ENCODE measurements around the gene MSRB2. TPM values are rescaled to one million over a fixed set of nuclear protein-coding genes. Genes with fewer than 3 reads are reported as not detected.

The MSRB2 gene
- total RNA-seq, 2 donors from 2014 or later = 29.2 to 43.2 TPM

DNA sequence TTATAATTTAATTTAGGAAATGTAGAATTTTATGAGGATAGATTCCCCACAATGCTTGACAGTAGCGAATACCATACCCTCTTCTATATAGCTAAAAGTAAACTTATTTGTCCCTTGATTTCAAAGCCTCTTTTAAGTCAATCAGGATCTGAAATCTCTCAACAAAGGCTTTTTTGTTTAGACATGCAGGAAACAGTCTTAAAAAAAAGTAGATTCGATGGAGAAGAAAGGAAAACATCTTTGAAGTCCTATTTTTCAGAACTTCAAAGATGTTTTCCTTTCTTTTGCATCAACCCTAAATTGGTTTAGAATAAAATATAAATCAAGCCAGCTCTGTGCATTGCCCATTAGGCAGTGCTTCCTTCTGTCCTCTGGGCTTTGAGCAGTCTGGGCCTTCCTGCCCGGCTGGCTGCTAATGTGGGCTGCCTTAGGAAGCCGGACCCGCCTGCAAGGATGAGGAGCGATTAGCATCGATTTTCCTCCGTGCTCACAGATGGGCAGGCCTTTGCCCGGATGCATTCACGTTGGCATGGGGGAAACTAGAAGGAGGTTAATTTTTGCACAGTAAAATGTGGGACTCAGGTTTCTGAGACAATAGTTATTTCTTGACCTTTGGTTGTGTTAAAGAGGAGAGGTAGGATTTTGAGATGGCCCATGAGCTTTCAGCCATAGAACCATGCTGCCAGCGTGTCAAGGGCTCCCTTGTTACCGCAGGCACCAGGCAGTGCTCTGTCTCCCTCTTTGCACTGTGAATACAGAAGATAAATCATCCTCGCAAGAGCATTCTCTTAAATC is 15.5 kb downstream of the MSRB2 start:
- no peaks in the 10 kb centered on the region for H3K4me1 ChIP-seq
- intact Hi-C loops (cut with DNase I) = no loop called here
- H3K9me3 ChIP-seq = no peaks in the 10 kb centered on the region
- TF ChIP-seq, protein P1, sequence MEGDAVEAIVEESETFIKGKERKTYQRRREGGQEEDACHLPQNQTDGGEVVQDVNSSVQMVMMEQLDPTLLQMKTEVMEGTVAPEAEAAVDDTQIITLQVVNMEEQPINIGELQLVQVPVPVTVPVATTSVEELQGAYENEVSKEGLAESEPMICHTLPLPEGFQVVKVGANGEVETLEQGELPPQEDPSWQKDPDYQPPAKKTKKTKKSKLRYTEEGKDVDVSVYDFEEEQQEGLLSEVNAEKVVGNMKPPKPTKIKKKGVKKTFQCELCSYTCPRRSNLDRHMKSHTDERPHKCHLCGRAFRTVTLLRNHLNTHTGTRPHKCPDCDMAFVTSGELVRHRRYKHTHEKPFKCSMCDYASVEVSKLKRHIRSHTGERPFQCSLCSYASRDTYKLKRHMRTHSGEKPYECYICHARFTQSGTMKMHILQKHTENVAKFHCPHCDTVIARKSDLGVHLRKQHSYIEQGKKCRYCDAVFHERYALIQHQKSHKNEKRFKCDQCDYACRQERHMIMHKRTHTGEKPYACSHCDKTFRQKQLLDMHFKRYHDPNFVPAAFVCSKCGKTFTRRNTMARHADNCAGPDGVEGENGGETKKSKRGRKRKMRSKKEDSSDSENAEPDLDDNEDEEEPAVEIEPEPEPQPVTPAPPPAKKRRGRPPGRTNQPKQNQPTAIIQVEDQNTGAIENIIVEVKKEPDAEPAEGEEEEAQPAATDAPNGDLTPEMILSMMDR (IDR thresholded peaks at IDR 0.05) = no peak
- no peaks in the 10 kb centered on the region for H3K27me3 ChIP-seq
- H3K36me3 ChIP-seq = no peaks in the 10 kb centered on the region
- H3K27ac ChIP-seq = no peak overlapping the region
- DNase-seq = no peak
- no peak overlapping the region for H3K4me3 ChIP-seq
- no peak overlapping the region for H3K9ac ChIP-seq (ENCODE audit: low read depth in 2 of 2, low read length in 2 of 2)

DNA sequence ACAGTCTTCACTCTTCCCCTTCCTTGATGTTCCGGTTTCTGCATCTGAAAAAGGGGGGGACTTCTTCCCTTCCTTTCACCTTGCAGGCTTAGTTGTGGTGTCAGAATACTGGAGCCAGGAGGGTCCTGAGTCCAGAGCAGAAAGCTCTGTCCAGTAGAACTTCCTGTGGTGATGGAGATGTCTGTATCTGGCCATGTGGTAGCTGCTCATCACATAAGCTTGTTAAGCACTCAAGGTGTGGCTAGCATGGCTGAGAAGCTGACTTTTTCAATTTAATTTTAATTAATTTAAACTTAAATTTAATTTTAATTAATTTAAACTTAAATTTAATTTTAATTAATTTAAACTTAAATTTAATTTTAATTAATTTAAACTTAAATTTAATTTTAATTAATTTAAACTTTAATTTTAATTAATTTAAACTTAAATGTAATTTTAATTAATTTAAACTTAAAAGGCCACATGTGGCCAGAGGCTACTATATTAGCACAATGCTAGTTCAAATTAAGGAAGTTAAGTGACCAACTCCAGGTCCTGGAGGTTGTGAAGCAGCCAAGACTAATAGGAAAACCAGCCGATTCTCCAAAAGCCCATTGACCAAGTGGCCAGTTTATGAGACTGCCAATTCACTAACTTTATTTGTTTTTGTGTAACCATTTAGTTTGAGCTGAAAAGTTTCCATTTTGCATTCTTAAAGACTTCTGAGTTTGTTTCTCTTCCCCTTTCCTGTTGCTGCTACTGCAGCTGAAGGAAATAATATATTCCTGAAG is 16.3 kb downstream of the MSRB2 start:
- no peaks in the 10 kb centered on the region for H3K9me3 ChIP-seq
- intact Hi-C loops (cut with DNase I) = no loop called here
- DNase-seq = no peak
- TF ChIP-seq, protein P1 (IDR thresholded peaks at IDR 0.05) = no peak
- no peak overlapping the region for H3K4me3 ChIP-seq
- no peaks in the 10 kb centered on the region for H3K36me3 ChIP-seq
- H3K4me1 ChIP-seq = no peaks in the 10 kb centered on the region
- H3K27me3 ChIP-seq = no peaks in the 10 kb centered on the region
- H3K27ac ChIP-seq = no peak overlapping the region
- no peak overlapping the region for H3K9ac ChIP-seq (ENCODE audit: low read depth in 2 of 2, low read length in 2 of 2)

DNA sequence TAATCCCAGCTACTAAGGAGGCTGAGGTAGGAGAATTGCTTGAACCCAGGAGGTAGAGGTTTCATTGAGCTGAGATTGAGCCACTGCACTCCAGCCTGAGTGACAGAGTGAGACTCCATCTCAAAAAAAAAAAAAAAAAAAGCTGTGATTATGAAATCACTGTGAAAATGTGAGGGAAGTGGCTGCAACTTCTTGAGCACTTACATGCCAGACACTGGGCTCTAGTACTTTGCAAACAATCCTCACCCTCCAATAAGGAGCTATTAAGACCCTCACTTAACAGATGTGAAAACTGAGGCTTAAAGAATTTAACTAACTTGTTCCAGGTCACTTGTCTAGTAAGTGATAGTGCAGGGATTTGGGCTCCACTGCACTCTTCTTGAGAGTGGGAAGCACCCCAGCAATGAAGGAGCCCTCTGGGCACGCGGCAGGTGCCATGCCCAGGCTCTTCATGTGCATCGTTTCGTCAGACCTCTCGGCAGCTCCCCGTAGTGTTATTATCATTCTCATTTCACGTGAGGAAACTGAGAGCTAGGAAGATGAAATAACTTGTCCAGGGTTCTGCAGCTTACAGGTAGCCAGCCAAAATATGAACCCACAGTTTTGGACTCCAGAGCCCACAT is 19.0 kb downstream of the MSRB2 start:
- H3K27ac ChIP-seq = no peak overlapping the region
- no peaks in the 10 kb centered on the region for H3K27me3 ChIP-seq
- H3K9ac ChIP-seq (ENCODE audit: low read depth in 2 of 2, low read length in 2 of 2) = no peak overlapping the region
- H3K36me3 ChIP-seq = no peaks in the 10 kb centered on the region
- H3K4me3 ChIP-seq = no peak overlapping the region
- H3K9me3 ChIP-seq = no peaks in the 10 kb centered on the region
- H3K4me1 ChIP-seq = no peaks in the 10 kb centered on the region
- intact Hi-C loops (cut with DNase I) = no loop called here
- no peak for DNase-seq
- TF ChIP-seq, protein P1 (IDR thresholded peaks at IDR 0.05) = no peak

DNA sequence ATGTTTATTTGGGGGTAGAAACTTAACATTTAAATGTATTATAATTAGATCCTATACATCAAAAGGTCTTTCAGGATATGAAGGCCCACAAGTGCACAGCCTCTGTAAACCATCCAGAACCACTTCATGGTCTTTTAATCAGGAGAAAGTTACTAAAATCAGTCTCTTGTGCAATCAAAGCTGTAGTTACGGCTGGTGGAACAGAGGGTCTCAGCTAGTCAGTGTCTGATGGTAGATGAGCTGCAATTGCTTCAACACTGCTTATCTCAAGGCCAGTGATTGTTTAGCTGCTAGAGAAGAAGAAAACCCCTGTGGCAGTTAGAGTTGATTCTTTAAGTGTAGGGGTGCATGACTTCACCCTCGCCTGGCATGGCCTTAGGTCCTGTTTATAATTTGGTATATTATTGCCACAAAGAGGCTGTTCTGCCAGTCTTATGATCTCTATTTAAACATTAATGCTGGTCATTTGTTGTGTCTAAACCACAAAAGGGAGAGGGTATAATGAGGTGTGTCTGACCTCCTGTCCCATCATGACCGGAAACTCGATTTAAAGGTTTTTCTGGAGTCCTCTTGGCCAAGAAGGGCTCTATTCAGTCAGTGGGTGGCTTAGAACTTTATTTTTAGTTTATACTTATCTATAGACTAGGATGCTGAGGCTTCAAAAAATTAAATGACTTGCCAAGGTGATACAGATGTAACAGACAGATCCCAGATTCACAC is 21.3 kb downstream of the MSRB2 start:
- Histone ChIP-seq H3K4me1 (no peaks in the 10 kb centered on the region), H3K4me3 (no peak overlapping the region), H3K27ac (no peak overlapping the region), H3K36me3 (no peaks in the 10 kb centered on the region), H3K9me3 (no peaks in the 10 kb centered on the region), H3K27me3 (no peaks in the 10 kb centered on the region), H3K9ac (ENCODE audit: low read depth in 2 of 2, low read length in 2 of 2) (no peak overlapping the region)
- DNase-seq = no peak
- intact Hi-C loops (cut with DNase I) = no loop called here
- TF ChIP-seq, protein P1 (IDR thresholded peaks at IDR 0.05) = no peak
